Measurements from ENCODE around the gene BMAL1. TPM values are rescaled to one million over a fixed set of nuclear protein-coding genes. Genes with fewer than 3 reads are reported as not detected.

The BMAL1 gene
- total RNA-seq, 2 donors from 2014 or later = 3.7 to 7.2 TPM

- no peak overlapping the region for H3K27ac ChIP-seq (ENCODE audit: low read depth, low read length)
- no peak overlapping the region for H3K27ac Mint-ChIP-seq
- H3K27me3 ChIP-seq (ENCODE audit: control insufficient read depth, insufficient read depth, low read length, poor library complexity, severe bottlenecking) = no peaks in the 10 kb centered on the region
- no peak overlapping the region for H3K4me3 Mint-ChIP-seq
- H3K36me3 Mint-ChIP-seq (ENCODE audit: low read depth) = peaks cover 18% of the 10 kb centered on the region
- peaks cover 10% of the 10 kb centered on the region for H3K4me1 Mint-ChIP-seq
- 40 to 51% methylated on average over 2 to 4 of the region's 4 CpGs for WGBS, 2 experiments (ENCODE audit: insufficient coverage in 1 of 2, insufficient read length in 1 of 2)
- no peaks in the 10 kb centered on the region for H3K4me1 ChIP-seq (ENCODE audit: control insufficient read depth, insufficient read depth, low read length)
- H3K9ac ChIP-seq (ENCODE audit: extremely low read depth, low read length, poor library complexity, severe bottlenecking) = no peak overlapping the region
- H3K4me3 ChIP-seq (ENCODE audit: low read length) = no peak overlapping the region
- H3K9me3 Mint-ChIP-seq = no peaks in the 10 kb centered on the region
- no peaks in the 10 kb centered on the region for H3K9me3 ChIP-seq (ENCODE audit: control insufficient read depth, low read length)
- peaks cover 50% of the 10 kb centered on the region for H3K36me3 ChIP-seq (ENCODE audit: control insufficient read depth, insufficient read depth, low read length)
- no peaks in the 10 kb centered on the region for H3K27me3 Mint-ChIP-seq (ENCODE audit: insufficient read depth)
- TF ChIP-seq, protein P1, sequence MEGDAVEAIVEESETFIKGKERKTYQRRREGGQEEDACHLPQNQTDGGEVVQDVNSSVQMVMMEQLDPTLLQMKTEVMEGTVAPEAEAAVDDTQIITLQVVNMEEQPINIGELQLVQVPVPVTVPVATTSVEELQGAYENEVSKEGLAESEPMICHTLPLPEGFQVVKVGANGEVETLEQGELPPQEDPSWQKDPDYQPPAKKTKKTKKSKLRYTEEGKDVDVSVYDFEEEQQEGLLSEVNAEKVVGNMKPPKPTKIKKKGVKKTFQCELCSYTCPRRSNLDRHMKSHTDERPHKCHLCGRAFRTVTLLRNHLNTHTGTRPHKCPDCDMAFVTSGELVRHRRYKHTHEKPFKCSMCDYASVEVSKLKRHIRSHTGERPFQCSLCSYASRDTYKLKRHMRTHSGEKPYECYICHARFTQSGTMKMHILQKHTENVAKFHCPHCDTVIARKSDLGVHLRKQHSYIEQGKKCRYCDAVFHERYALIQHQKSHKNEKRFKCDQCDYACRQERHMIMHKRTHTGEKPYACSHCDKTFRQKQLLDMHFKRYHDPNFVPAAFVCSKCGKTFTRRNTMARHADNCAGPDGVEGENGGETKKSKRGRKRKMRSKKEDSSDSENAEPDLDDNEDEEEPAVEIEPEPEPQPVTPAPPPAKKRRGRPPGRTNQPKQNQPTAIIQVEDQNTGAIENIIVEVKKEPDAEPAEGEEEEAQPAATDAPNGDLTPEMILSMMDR (conservative IDR thresholded peaks at IDR 0.05) = peak; percentile 83
- DNase-seq = peak; percentile 79
These were observed 107.5 kb downstream of the BMAL1 start for GRCh38 chr11:13384908-13385640.

DNA sequence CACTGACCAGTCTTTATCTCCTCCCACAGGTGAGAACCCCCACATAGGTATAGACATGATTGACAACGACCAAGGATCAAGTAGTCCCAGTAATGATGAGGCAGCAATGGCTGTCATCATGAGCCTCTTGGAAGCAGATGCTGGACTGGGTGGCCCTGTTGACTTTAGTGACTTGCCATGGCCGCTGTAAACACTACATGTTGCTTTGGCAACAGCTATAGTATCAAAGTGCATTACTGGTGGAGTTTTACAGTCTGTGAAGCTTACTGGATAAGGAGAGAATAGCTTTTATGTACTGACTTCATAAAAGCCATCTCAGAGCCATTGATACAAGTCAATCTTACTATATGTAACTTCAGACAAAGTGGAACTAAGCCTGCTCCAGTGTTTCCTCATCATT lies 109.0 kb downstream of the BMAL1 start:
- 90 to 99% methylated on average over 2 of the region's 2 CpGs for WGBS, 2 experiments (ENCODE audit: insufficient coverage in 1 of 2, insufficient read length in 1 of 2)
- Histone ChIP-seq H3K4me1 (ENCODE audit: control insufficient read depth, insufficient read depth, low read length) (no peaks in the 10 kb centered on the region), H3K4me3 (ENCODE audit: low read length) (no peak overlapping the region), H3K36me3 (ENCODE audit: control insufficient read depth, insufficient read depth, low read length) (peaks cover 56% of the 10 kb centered on the region), H3K9ac (ENCODE audit: extremely low read depth, low read length, poor library complexity, severe bottlenecking) (no peak overlapping the region), H3K9me3 (ENCODE audit: control insufficient read depth, low read length) (no peaks in the 10 kb centered on the region), H3K27me3 (ENCODE audit: control insufficient read depth, insufficient read depth, low read length, poor library complexity, severe bottlenecking) (no peaks in the 10 kb centered on the region), H3K27ac (ENCODE audit: low read depth, low read length) (no peak overlapping the region)
- H3K4me1 Mint-ChIP-seq = peaks cover 10% of the 10 kb centered on the region
- H3K36me3 Mint-ChIP-seq (ENCODE audit: low read depth) = peaks cover 26% of the 10 kb centered on the region
- H3K27ac Mint-ChIP-seq = no peak overlapping the region
- TF ChIP-seq, protein P1 (conservative IDR thresholded peaks at IDR 0.05) = no peak
- H3K27me3 Mint-ChIP-seq (ENCODE audit: insufficient read depth) = no peaks in the 10 kb centered on the region
- no peak overlapping the region for H3K4me3 Mint-ChIP-seq
- H3K9me3 Mint-ChIP-seq = no peaks in the 10 kb centered on the region
- DNase-seq = no peak

- Mint-ChIP-seq H3K27me3 (ENCODE audit: insufficient read depth) (no peaks in the 10 kb centered on the region), H3K9me3 (no peaks in the 10 kb centered on the region), H3K36me3 (ENCODE audit: low read depth) (peaks cover 23% of the 10 kb centered on the region), H3K4me3 (no peak overlapping the region), H3K27ac (no peak overlapping the region), H3K4me1 (peaks cover 10% of the 10 kb centered on the region)
- 93 to 96% methylated on average over 2 to 5 of the region's 5 CpGs for WGBS, 2 experiments (ENCODE audit: insufficient coverage in 1 of 2, insufficient read length in 1 of 2)
- H3K9ac ChIP-seq (ENCODE audit: extremely low read depth, low read length, poor library complexity, severe bottlenecking) = no peak overlapping the region
- TF ChIP-seq, protein P1 (conservative IDR thresholded peaks at IDR 0.05) = no peak
- peaks cover 45% of the 10 kb centered on the region for H3K36me3 ChIP-seq (ENCODE audit: control insufficient read depth, insufficient read depth, low read length)
- no peak overlapping the region for H3K4me3 ChIP-seq (ENCODE audit: low read length)
- DNase-seq = no peak
- no peaks in the 10 kb centered on the region for H3K27me3 ChIP-seq (ENCODE audit: control insufficient read depth, insufficient read depth, low read length, poor library complexity, severe bottlenecking)
- no peak overlapping the region for H3K27ac ChIP-seq (ENCODE audit: low read depth, low read length)
- H3K4me1 ChIP-seq (ENCODE audit: control insufficient read depth, insufficient read depth, low read length) = no peaks in the 10 kb centered on the region
- H3K9me3 ChIP-seq (ENCODE audit: control insufficient read depth, low read length) = no peaks in the 10 kb centered on the region
These were observed 111.2 kb downstream of the BMAL1 start for GRCh38 chr11:13388741-13389140.

Measured in endodermal cell (in vitro differentiated cells).